ENCODE data around the gene COPS3. TPM values are rescaled to one million over a fixed set of nuclear protein-coding genes. Genes with fewer than 3 reads are reported as not detected.
"Not testable (repeated sequence)": the region's sequence is repeated elsewhere in the genome, so short reads cannot be mapped to it uniquely, and the experiment has no call there.

The COPS3 gene
- total RNA-seq, 1 donor from 2014 or later: 87.4 TPM

GRCh38 chr17:17258011-17258410 is 23.0 kb downstream of the COPS3 start:
- no peak for FAIRE-seq
- Histone ChIP-seq H3K4me3 (ENCODE audit: low read depth, low read length) (no peak overlapping the region), H3K27me3 (ENCODE audit: control insufficient read depth, insufficient read depth, low read length) (no peaks in the 10 kb centered on the region), H3K36me3 (ENCODE audit: control insufficient read depth, insufficient read depth, low read length) (peaks cover 23% of the 10 kb centered on the region)
- TF ChIP-seq CTCF (IDR thresholded peaks at IDR 0.05; ENCODE audit: insufficient read depth, low read length, severe bottlenecking): no peak
- no peak for DNase-seq (ENCODE audit: low read depth)

- no peak for FAIRE-seq
- H3K4me3 ChIP-seq (ENCODE audit: low read depth, low read length): no peak overlapping the region
These were observed 24.7 kb downstream of the COPS3 start for GRCh38 chr17:17256316-17256715.

DNA sequence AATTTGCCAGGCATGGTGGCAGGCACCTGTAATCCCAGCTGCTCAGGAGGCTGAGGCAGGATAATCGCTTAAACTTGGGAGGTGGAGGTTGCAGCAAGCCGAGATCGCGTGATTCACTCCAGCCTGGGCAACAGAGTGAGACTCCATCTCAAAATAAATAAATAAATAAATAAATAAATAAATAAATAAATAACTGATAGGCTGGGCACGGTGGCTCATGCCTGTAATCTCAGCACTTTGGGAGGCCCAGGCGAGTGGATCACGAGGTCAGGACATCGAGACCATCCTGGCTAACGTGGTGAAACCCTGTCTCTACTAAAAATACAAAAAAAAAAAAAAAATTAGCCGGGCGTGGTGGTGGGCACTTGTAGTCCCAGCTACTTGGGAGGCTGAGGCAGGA is 25.4 kb downstream of the COPS3 start:
- not testable (repeated sequence) for DNase-seq (ENCODE audit: low read depth)

More at GRCh38 chr17:17256316-17256715, 24.7 kb downstream of the COPS3 start:
- no peaks in the 10 kb centered on the region for H3K27me3 ChIP-seq (ENCODE audit: control insufficient read depth, insufficient read depth, low read length)
- DNase-seq (ENCODE audit: low read depth): no peak
- peaks cover 25% of the 10 kb centered on the region for H3K36me3 ChIP-seq (ENCODE audit: control insufficient read depth, insufficient read depth, low read length)
- no peak for TF ChIP-seq CTCF (IDR thresholded peaks at IDR 0.05; ENCODE audit: insufficient read depth, low read length, severe bottlenecking)

GRCh38 chr17:17254036-17254435 is 27.0 kb downstream of the COPS3 start:
- DNase-seq (ENCODE audit: low read depth) (peak; percentile 3), FAIRE-seq (no peak)
- no peak overlapping the region for H3K4me3 ChIP-seq (ENCODE audit: low read depth, low read length)
- no peaks in the 10 kb centered on the region for H3K27me3 ChIP-seq (ENCODE audit: control insufficient read depth, insufficient read depth, low read length)
- H3K36me3 ChIP-seq (ENCODE audit: control insufficient read depth, insufficient read depth, low read length): peaks cover 16% of the 10 kb centered on the region
- TF ChIP-seq CTCF (IDR thresholded peaks at IDR 0.05; ENCODE audit: insufficient read depth, low read length, severe bottlenecking): no peak

More for the DNA sequence above, 25.4 kb downstream of the COPS3 start:
- H3K36me3 ChIP-seq (ENCODE audit: control insufficient read depth, insufficient read depth, low read length): peaks cover 25% of the 10 kb centered on the region
- H3K4me3 ChIP-seq (ENCODE audit: low read depth, low read length); H3K27me3 ChIP-seq (ENCODE audit: control insufficient read depth, insufficient read depth, low read length); FAIRE-seq: not testable (repeated sequence)

GRCh38 chr17:17253406-17253805 is 27.6 kb downstream of the COPS3 start:
- H3K4me3 ChIP-seq (ENCODE audit: low read depth, low read length): no peak overlapping the region
- FAIRE-seq (peak; percentile 85), DNase-seq (ENCODE audit: low read depth) (no peak)
- TF ChIP-seq CTCF (IDR thresholded peaks at IDR 0.05; ENCODE audit: insufficient read depth, low read length, severe bottlenecking): no peak
- H3K27me3 ChIP-seq (ENCODE audit: control insufficient read depth, insufficient read depth, low read length): no peaks in the 10 kb centered on the region
- H3K36me3 ChIP-seq (ENCODE audit: control insufficient read depth, insufficient read depth, low read length): peaks cover 15% of the 10 kb centered on the region

DNA sequence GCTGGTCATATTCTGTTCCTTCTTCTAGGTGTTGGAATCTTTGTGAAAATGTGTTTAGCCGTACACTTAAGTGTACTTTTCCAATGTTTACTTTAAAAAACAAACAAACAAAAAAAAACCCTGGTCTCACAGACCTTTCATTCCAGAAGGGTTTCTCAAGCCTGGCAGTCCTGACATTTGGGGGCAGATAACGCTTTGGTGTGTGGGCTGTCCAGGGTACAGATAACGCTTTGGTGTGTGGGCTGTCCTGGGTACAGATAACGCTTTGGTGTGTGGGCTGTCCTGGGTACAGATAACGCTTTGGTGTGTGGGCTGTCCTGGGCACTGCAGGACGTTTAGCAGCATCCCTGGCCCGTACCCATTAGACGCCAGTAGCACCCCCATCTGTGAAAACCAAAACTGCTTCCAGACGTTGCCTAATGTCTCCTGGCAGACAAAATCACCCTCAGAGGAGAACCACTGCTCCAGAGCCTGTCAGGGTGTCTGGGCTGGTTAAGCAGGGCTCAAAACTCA is 28.8 kb downstream of the COPS3 start:
- DNase-seq (ENCODE audit: low read depth) (no peak), FAIRE-seq (peak; percentile 40)
- H3K27me3 ChIP-seq (ENCODE audit: control insufficient read depth, insufficient read depth, low read length): no peaks in the 10 kb centered on the region
- no peak for TF ChIP-seq CTCF (IDR thresholded peaks at IDR 0.05; ENCODE audit: insufficient read depth, low read length, severe bottlenecking)
- H3K36me3 ChIP-seq (ENCODE audit: control insufficient read depth, insufficient read depth, low read length): peaks cover 14% of the 10 kb centered on the region
- H3K4me3 ChIP-seq (ENCODE audit: low read depth, low read length): no peak overlapping the region
